LoVo (cell line): Measurements from ENCODE around the gene MRPS2.
"Not testable (repeated sequence)": the region's sequence is repeated elsewhere in the genome, so short reads cannot be mapped to it uniquely, and the experiment has no call there.

Experiments used
- DNase-seq: peaks from one replicate; pipeline ENCODE4 v3.0.0-alpha.2; 2016; ENCODE audit warnings: low spot score

The MRPS2 gene

GRCh38 chr9:135499326-135500070 lies 984 bp upstream of the MRPS2 start:
- DNase-seq = peak; percentile 89

DNA sequence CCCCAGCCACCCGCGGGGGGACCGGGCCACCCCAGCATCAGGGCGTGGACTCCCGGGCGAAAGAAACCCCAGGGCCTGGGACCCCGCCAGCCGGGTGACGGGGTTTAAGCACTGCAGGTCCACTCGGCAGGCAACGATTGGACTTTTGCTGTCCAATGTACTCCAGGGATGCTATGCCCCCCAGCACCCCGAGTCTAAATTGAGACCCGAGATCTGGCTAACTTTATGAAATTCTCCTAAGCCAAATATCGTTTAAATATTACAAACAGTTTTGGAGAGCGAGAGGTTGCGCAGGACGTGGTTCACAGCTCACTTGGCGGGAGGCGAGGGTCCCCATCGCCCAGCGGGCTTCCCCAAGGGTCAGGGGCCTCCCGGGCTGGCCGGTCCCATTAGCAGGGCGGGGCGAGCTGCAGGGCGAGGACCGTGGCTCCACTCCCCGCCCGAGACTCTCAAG lies 384 bp upstream of the MRPS2 start:
- peak; percentile 24 for DNase-seq

- peak; percentile 62 for DNase-seq
Measured at GRCh38 chr9:135501261-135502167, 1.0 kb downstream of the MRPS2 start.

- no peak for DNase-seq
Measured at GRCh38 chr9:135502168-135502872, 1.8 kb downstream of the MRPS2 start.

DNA sequence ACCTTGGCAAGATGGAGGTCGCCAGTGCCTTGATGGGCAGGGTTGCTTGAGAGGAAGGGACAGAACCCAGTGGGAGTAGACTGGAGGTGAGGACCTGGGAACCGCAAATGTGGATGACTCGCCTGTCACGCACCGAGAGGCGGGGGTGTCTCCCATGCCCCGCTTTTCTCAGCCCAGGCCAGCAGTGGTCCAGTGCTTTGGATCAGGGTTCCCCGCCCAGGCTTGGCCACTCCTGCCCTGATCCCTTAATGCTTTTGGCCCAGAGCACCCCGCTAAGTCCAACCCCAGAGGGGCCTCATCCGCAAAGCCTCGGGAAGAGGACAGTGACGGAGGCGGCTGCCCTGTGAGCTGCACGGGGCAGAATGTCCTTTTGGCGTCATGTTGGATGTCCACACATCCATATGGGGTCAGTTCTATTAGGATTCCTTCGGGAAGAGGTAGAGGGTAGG lies 2.4 kb downstream of the MRPS2 start:
- no peak for DNase-seq

- DNase-seq = no peak
Measured at GRCh38 chr9:135503371-135504261, 3.1 kb downstream of the MRPS2 start.

DNA sequence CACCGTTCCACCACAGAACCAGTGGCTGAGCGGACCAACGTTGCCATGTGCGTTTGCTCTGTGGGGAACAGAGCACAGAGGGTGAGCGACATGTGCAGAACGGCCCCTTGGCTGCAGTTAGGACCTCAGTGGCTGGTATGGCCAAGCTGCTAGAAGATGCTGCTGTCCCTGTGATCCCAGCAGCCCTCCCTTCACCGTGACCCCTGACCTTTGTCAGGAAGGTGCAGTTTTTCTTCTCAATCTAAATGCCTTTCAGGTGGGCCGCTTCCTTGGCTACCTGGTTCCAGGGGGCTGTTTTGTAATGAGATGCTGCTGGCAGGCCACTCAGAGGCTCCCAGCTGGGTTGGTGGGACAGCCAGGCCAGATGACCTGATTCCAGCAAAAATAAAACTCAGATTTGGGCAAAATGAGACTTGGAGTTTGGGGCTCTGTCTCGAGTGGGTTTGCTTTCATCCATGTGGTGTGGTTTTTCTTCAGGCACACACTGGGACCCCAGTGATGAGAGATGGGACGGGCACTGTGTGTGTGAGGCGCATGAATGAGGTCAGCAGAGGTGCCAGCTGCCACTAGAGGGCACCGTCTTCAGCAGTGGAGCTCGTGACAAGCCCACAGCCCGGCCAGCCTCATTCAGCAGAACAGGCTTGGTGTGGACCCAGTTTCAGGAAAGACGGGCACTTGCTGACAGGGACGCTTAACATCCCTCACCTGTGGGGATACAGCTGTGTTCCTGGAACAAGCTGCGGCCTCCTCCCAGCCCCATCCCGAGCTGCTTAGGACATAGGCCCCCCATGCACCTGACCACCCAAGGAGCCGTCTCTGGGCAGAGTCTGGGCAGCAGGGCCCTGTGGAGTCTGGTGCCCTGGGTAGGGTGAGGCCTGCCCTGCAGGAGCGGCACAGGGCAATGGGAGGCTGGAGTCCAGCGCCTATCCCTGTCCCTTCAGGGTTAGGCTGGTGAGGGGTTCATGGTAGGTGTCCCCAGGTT lies 4.1 kb downstream of the MRPS2 start:
- DNase-seq = peak; percentile 46

- DNase-seq = no peak
Measured at GRCh38 chr9:135505406-135506187, 5.1 kb downstream of the MRPS2 start.

DNA sequence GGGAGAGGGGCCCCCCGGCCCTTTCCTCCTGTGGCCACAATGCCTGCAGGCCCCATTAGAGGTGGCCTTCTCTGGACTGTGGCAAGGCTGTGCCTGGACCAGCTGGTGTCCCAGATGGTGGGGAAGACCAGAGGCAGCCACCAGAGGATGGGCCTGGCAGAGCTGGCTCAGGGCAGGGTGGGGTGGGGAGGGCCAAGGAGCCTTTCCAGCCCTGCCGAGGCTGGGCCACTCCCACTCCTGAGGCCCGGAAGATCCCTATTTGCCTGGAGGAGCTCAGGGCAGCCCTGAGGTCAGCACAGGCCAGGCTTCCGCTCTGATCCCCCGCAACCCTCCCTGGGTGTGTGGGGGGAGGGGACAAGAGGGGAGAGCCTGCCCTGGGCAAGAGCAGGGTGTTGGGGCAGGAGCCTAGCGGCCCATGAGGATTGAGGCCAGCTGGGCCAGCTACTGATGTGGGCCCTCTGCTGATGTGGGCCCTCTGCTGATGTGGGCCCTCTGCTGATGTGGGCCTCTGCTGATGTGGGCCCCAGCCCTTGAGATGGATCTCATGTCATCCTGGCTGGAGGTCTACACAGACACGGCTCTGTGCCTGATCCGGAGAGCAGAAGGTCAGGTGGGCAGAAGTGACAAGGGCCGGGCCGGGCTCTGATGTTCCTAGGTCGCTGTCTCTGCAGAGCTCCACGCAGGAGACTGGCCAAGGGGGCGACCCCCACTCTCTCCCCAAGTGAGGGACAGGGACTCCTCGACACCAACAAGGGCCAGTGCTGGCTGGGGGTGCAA lies 6.0 kb downstream of the MRPS2 start:
- DNase-seq = no peak

DNA sequence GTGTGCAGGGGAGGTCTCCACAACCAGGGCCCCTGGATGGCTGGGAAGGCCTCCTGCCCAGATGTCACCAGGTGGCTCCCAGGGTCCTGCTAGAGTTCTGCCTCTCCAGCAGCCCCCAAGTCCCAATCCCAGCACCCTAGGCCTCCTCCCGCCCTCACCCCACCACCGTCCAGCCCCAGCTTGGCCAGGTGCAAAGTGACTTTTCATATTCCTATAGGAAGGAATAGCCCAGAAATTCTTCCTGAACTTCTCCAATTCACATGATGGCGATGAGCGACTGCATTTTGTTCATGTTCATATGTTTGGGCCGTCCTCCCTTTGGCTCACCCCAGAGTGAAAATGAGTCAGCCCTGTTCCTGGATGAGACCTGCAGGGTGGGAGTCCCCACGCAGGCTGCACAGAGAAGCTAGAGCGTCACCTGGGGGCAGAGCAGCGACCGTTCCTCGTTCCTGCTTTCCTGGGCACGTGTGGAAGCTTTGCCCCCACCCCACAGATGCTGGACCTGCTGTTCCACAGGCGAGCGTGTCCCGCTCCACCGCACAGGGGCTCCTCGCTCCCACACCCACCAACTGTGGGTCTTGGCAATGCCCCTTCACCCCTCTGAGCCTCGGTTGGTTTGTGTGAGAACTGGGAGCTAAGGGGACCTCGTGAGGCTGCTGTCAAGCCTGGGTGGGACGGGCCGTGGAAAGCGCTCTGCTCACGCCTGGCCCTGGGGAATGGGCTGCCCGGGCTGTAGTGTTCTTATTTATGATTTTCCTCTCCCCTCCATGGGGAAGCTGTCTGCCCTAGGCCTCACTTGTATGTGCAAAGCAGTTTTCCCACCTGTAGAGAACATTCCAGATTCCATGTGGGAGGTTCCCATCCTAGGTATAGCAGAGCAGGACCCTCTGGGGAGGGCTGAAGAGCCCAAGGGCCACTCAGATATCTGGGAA lies 6.9 kb downstream of the MRPS2 start:
- DNase-seq = no peak

- no peak for DNase-seq
Measured at GRCh38 chr9:135508211-135508820, 7.8 kb downstream of the MRPS2 start.

GRCh38 chr9:135509458-135509857 lies 9.0 kb downstream of the MRPS2 start:
- no peak for DNase-seq

GRCh38 chr9:135512241-135512603 lies 11.7 kb downstream of the MRPS2 start:
- DNase-seq = no peak

DNA sequence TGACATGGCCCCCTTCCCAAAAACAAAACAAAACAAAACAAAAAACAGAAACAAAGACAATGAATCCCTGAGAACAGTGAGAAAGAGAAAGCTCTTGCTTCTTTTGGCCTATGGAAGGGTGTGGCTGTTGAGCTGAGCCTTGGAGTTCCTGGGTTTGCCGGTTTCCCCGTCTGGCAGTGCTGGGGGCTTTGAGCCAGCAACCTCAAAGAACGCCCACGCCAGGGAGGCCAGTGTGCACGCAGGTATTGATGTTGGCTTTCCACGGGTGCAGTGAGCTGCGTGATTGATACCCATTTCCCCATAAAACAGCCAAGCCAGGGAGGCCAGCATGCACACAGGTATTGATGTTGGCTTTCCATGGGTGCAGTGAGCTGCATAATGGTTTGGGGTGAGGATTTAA lies 12.4 kb downstream of the MRPS2 start:
- DNase-seq = no peak

GRCh38 chr9:135513351-135513846 lies 12.9 kb downstream of the MRPS2 start:
- no peak for DNase-seq

DNA sequence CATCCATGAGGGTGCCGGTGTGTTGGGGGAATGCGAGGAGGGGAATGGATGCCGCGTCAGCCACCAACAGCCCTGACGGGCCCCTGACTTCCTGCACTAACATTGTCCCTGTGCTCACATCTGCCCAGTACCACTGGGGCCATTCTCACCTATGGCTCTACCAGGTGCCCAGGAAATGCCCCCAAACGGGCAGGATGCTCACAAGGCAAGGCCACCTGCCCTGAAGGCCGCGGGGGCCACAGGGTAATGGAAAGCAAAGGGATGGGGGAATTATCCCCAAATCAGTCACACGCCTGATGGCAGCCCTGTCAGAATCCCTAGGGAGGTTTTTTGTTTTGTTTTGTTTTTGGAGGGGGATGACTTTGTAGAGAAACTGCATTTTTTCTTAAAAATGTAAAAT lies 13.4 kb downstream of the MRPS2 start:
- not testable (repeated sequence) for DNase-seq
